ENCODE data around the gene SOWAHB.

- TF ChIP-seq CTCF (IDR thresholded peaks at IDR 0.05) (no peak), EZH2 (IDR thresholded peaks at IDR 0.05) (no peak), EZH2phosphoT487 (IDR thresholded peaks at IDR 0.05) (no peak)
Observed at GRCh38 chr4:76866641-76867040, 31.3 kb downstream of the SOWAHB start.
